Panc1 (cell line): ENCODE results near the gene WWOX. TPM values are rescaled to one million over a fixed set of nuclear protein-coding genes. Genes with fewer than 3 reads are reported as not detected.

Source experiments
- ATAC-seq: fragments of 200-7000 bp; cut with Tn5 transposase; 2 replicates; pipeline ENCODE4 v1.9.1; 2020; ENCODE audit warnings: mild to moderate bottlenecking, moderate library complexity
- BruUV-seq: library from RNA; stranded (reverse); fragments of 400-500 nt; replicated peaks from 2 replicates; lab custom pipeline; 2021; lab: Mats Ljungman, UMichigan
- CTCF ChIA-PET: fragments of 300-600 bp; sonication (Branson Sonifier 250); formaldehyde crosslinking; loops from one replicate; lab custom pipeline; 2022; ENCODE audit warnings: antibody characterized with exemption; lab: Charles Lee
- POLR2A ChIA-PET: fragments of 300-600 bp; sonication (Branson Sonifier 250); formaldehyde crosslinking; loops from one replicate; lab custom pipeline; 2022; ENCODE audit warnings: antibody characterized with exemption; lab: Charles Lee
- DNase-seq: peaks from one replicate; pipeline ENCODE4 v3.0.0-alpha.2; 2010; ENCODE audit warnings: low read depth, low spot score
- H3K27ac ChIP-seq: 2 replicates; pipeline ENCODE4 v1.5.1; 2011; ENCODE audit warnings: mild to moderate bottlenecking, low read length, inconsistent platforms
- H3K27me3 ChIP-seq: fragments of 200-500 bp; sonication (Bioruptor generic); 2 replicates; pipeline ENCODE4 v1.6.0; 2014; ENCODE audit warnings: low read length, inconsistent platforms; ENCODE audit not compliant: control insufficient read depth, insufficient read depth
- H3K36me3 ChIP-seq: fragments of 200-500 bp; sonication (Bioruptor generic); 2 replicates; pipeline ENCODE4 v1.5.1; 2014; ENCODE audit warnings: inconsistent platforms, mild to moderate bottlenecking, low read length, moderate library complexity; ENCODE audit not compliant: control insufficient read depth, insufficient read depth
- H3K4me1 ChIP-seq: 2 replicates; pipeline ENCODE4 v1.5.1; 2011; ENCODE audit warnings: inconsistent platforms, mild to moderate bottlenecking, low read length, moderate library complexity; ENCODE audit not compliant: control insufficient read depth, insufficient read depth
- H3K4me3 ChIP-seq, 2 experiments: 2 replicates each; pipeline ENCODE4 v1.5.1; 2011 to 2012; ENCODE audit warnings: low read depth in 2 of 2, low read length in 2 of 2, mild to moderate bottlenecking in 2 of 2, inconsistent platforms in 1 of 2, moderate library complexity in 1 of 2
- H3K9me3 ChIP-seq: fragments of 200-500 bp; sonication (Bioruptor generic); 2 replicates; pipeline ENCODE4 v1.5.1; 2014; ENCODE audit warnings: low read depth, mild to moderate bottlenecking, inconsistent platforms, low read length, moderate library complexity; ENCODE audit not compliant: control insufficient read depth, insufficient read depth
- CTCF ChIP-seq: fragments of 450-650 bp; IDR thresholded peaks from 2 replicates; pipeline ENCODE4 v1.5.1; 2017; ENCODE audit warnings: mild to moderate bottlenecking
- POLR2AphosphoS5 ChIP-seq: IDR thresholded peaks from 2 replicates; pipeline ENCODE4 v1.6.1; 2012; ENCODE audit warnings: mild to moderate bottlenecking, low read depth, low read length, moderate library complexity
- REST ChIP-seq, 2 experiments: IDR thresholded peaks; 2 replicates each; pipeline ENCODE4 v1.6.1; 2011 to 2012; ENCODE audit warnings: low read depth in 2 of 2, control low read depth in 1 of 2, low read length in 1 of 2, mild to moderate bottlenecking in 1 of 2, moderate library complexity in 1 of 2; ENCODE audit not compliant: insufficient read depth in 1 of 2
- SIN3A ChIP-seq: IDR thresholded peaks from 2 replicates; pipeline ENCODE4 v1.6.1; 2012; ENCODE audit warnings: low read depth, mild to moderate bottlenecking, low read length, moderate library complexity, borderline replicate concordance; ENCODE audit not compliant: insufficient read depth
- TCF7L2 ChIP-seq: IDR thresholded peaks from 2 replicates; pipeline ENCODE4 v1.6.1; 2011; ENCODE audit warnings: mild to moderate bottlenecking, low read depth, low read length, inconsistent platforms
- in situ Hi-C: cut with HindIII; loops from 2 replicates; pipeline ENCODE4 v1.10.0; 2016; ENCODE audit warnings: low sequenced_read_pairs, low pct_unique_long_range_greater_than_20kb
- intact Hi-C: fragments of 100-400 bp; cut with micrococcal nuclease; formaldehyde crosslinking; loops from one replicate; pipeline ENCODE4 v1.10.0; 2022; ENCODE audit not compliant: unreplicated experiment
- total RNA-seq: library from RNA; stranded (reverse); gene quantifications from one replicate; pipeline ENCODE4 v1.2.1, GENCODE V29; 2021; ENCODE audit not compliant: unreplicated experiment

Gene WWOX
- total RNA-seq, 1 experiment from 2014 or later: 12.5 TPM

GRCh38 chr16:78889346-78889745 lies 789.9 kb downstream of the WWOX start:
- H3K27ac ChIP-seq: no peak overlapping the region
- in situ Hi-C loops: no loop called here
- DNase-seq: no peak
- ChIA-PET CTCF (no interaction called here), POLR2A (no interaction called here)
- no peaks in the 10 kb centered on the region for H3K4me1 ChIP-seq
- no peak for ATAC-seq
- no peaks in the 10 kb centered on the region for H3K36me3 ChIP-seq
- H3K4me3 ChIP-seq: no peak overlapping the region
- intact Hi-C loops: no loop called here
- H3K9me3 ChIP-seq: no peaks in the 10 kb centered on the region
- H3K27me3 ChIP-seq: no peaks in the 10 kb centered on the region
- no TSS peak for BruUV-seq
- TF ChIP-seq REST (IDR thresholded peaks at IDR 0.05; ENCODE audit: insufficient read depth in 1 of 2, low read depth in 2 of 2, low read length in 1 of 2): no peak
- TF ChIP-seq POLR2AphosphoS5: no peak
- TF ChIP-seq SIN3A: no peak
- no peak for TF ChIP-seq TCF7L2
- no peak for TF ChIP-seq CTCF

GRCh38 chr16:78890373-78890895 lies 791.0 kb downstream of the WWOX start:
- no peak for ATAC-seq
- Histone ChIP-seq H3K9me3 (no peaks in the 10 kb centered on the region), H3K27ac (no peak overlapping the region), H3K36me3 (no peaks in the 10 kb centered on the region), H3K4me1 (no peaks in the 10 kb centered on the region), H3K4me3 (no peak overlapping the region), H3K27me3 (no peaks in the 10 kb centered on the region)
- POLR2A ChIA-PET: no interaction called here
- no TSS peak for BruUV-seq
- TF ChIP-seq SIN3A (no peak), POLR2AphosphoS5 (no peak), CTCF (no peak), REST (IDR thresholded peaks at IDR 0.05; ENCODE audit: insufficient read depth in 1 of 2, low read depth in 2 of 2, low read length in 1 of 2) (no peak), TCF7L2 (no peak)
- CTCF ChIA-PET: no interaction called here
- intact Hi-C loops: no loop called here
- no peak for DNase-seq
- in situ Hi-C loops: no loop called here
